GM21619 (cell line): ENCODE results near the gene MPHOSPH10.
"Not testable (repeated sequence)": the region's sequence is repeated elsewhere in the genome, so short reads cannot be mapped to it uniquely, and the experiment has no call there.

Source experiments
- ATAC-seq: cut with Tn5 transposase; IDR thresholded peaks from one replicate; pipeline ENCODE4 v1.9.1; 2021; ENCODE audit not compliant: unreplicated experiment

Gene MPHOSPH10

GRCh38 chr2:71166812-71167211 lies 36.4 kb downstream of the MPHOSPH10 start:
- no peak for ATAC-seq

- no peak for ATAC-seq
Measured at GRCh38 chr2:71173096-71173495, 42.7 kb downstream of the MPHOSPH10 start.

- no peak for ATAC-seq
Measured at GRCh38 chr2:71174207-71174606, 43.8 kb downstream of the MPHOSPH10 start.

- ATAC-seq: not testable (repeated sequence)
Measured at GRCh38 chr2:71178836-71179235, 48.4 kb downstream of the MPHOSPH10 start.

- ATAC-seq: no peak
Measured at GRCh38 chr2:71181316-71181715, 50.9 kb downstream of the MPHOSPH10 start.

- ATAC-seq: not testable (repeated sequence)
Measured at GRCh38 chr2:71183306-71184115, 53.1 kb downstream of the MPHOSPH10 start.

- no peak for ATAC-seq
Measured at GRCh38 chr2:71186973-71187372, 56.5 kb downstream of the MPHOSPH10 start.

- ATAC-seq: no peak
Measured at GRCh38 chr2:71187589-71187988, 57.2 kb downstream of the MPHOSPH10 start.

GRCh38 chr2:71190656-71191569 lies 60.5 kb downstream of the MPHOSPH10 start:
- no peak for ATAC-seq

- no peak for ATAC-seq
Measured at GRCh38 chr2:71191570-71191943, 61.1 kb downstream of the MPHOSPH10 start.
